ENCODE data around the gene UNC45A. TPM values are rescaled to one million over a fixed set of nuclear protein-coding genes. Genes with fewer than 3 reads are reported as not detected.
A peak's percentile ranks its signal among the peaks of the same experiment; 100 is the strongest.

Gene UNC45A
- total RNA-seq, 1 donor from 2014 or later: 56.2 TPM

DNA sequence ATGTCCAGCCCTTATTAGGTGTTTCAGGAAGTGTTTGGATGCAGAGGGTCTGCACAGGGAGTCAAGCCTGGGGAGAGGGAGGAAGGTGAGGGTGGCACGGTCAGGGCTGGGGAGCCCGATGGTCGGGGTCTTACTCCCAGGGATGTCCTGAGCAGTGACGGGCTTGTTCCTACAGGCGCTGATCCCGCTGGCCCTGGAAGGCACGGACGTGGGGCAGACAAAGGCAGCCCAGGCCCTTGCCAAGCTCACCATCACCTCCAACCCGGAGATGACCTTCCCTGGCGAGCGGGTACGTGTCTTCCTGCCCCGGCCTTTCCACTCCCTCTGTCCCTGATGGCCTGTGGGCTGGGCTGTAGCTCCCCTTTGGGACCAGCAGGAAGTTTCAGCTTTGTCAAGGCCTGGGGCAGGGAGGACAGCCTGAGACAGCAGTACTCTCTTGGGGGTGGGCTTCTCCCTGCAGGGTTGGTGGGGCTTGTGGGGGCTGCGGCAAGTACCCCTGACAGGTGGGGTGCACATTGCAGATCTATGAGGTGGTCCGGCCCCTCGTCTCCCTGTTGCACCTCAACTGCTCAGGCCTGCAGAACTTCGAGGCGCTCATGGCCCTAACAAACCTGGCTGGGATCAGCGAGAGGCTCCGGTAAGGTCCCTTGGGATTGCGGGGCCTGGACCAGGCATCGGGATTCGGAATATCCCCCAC is 15.0 kb downstream of the UNC45A start:
- Histone ChIP-seq H3K79me2 (ENCODE audit: insufficient read depth, low read length) (no peaks in the 10 kb centered on the region), H3K4me3 (ENCODE audit: insufficient read depth, low read depth, low read length) (no peak overlapping the region), H3K4me1 (ENCODE audit: insufficient read depth, low read length) (peaks cover 4% of the 10 kb centered on the region), H3K27me3 (ENCODE audit: insufficient read depth, low read length) (no peaks in the 10 kb centered on the region), H3K4me2 (ENCODE audit: low read length) (peak overlapping the region; percentile 5), H4K20me1 (ENCODE audit: insufficient read depth, low read length) (no peaks in the 10 kb centered on the region), H3K9me3 (ENCODE audit: insufficient read depth, low read depth, low read length) (no peaks in the 10 kb centered on the region), H3K9ac (ENCODE audit: low read length) (no peak overlapping the region), H3K36me3 (ENCODE audit: insufficient read depth, low read length) (peaks cover 31% of the 10 kb centered on the region), H3K27ac (ENCODE audit: low read depth, low read length) (peak overlapping the region; percentile 33), H2AFZ (ENCODE audit: low read depth, low read length) (no peak overlapping the region)
- no peak for FAIRE-seq
- Mint-ChIP-seq H3K4me3 (ENCODE audit: unreplicated experiment) (no peak overlapping the region), H3K4me1 (ENCODE audit: low read depth, unreplicated experiment) (no peaks in the 10 kb centered on the region), H3K9me3 (ENCODE audit: unreplicated experiment) (no peaks in the 10 kb centered on the region), H3K27me3 (ENCODE audit: low read depth, unreplicated experiment) (no peaks in the 10 kb centered on the region), H3K36me3 (ENCODE audit: low read depth, unreplicated experiment) (peaks cover 32% of the 10 kb centered on the region), H3K27ac (ENCODE audit: unreplicated experiment) (no peak overlapping the region)
- TF ChIP-seq, protein P1, sequence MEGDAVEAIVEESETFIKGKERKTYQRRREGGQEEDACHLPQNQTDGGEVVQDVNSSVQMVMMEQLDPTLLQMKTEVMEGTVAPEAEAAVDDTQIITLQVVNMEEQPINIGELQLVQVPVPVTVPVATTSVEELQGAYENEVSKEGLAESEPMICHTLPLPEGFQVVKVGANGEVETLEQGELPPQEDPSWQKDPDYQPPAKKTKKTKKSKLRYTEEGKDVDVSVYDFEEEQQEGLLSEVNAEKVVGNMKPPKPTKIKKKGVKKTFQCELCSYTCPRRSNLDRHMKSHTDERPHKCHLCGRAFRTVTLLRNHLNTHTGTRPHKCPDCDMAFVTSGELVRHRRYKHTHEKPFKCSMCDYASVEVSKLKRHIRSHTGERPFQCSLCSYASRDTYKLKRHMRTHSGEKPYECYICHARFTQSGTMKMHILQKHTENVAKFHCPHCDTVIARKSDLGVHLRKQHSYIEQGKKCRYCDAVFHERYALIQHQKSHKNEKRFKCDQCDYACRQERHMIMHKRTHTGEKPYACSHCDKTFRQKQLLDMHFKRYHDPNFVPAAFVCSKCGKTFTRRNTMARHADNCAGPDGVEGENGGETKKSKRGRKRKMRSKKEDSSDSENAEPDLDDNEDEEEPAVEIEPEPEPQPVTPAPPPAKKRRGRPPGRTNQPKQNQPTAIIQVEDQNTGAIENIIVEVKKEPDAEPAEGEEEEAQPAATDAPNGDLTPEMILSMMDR (IDR thresholded peaks at IDR 0.05; ENCODE audit: insufficient read depth, low read depth, low read length): no peak
- TF ChIP-seq EZH2 (IDR thresholded peaks at IDR 0.05; ENCODE audit: insufficient read depth, low read length): no peak
- DNase-seq (ENCODE audit: low read depth): no peak

DNA sequence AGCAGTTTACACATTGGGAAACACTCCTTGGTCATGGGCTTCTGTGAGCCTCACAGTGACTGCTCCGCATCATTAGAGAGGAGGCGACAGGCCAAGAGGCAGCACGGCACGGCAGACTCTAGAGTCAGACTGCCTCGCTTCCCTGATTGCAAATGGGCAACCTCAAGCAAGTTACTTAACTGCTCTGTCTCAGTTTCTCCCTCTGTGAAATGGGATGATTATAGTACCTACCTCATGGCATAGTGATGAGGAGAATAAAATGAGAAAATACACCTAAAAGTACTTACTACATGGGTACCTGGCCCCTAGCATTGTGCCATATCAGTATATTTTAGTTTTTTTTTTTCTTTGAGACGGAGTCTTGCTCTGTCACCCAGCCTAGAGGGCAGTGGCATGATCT is 15.6 kb downstream of the UNC45A start:
- Mint-ChIP-seq H3K27me3 (ENCODE audit: low read depth, unreplicated experiment) (no peaks in the 10 kb centered on the region), H3K27ac (ENCODE audit: unreplicated experiment) (no peak overlapping the region), H3K36me3 (ENCODE audit: low read depth, unreplicated experiment) (peaks cover 32% of the 10 kb centered on the region), H3K9me3 (ENCODE audit: unreplicated experiment) (no peaks in the 10 kb centered on the region), H3K4me3 (ENCODE audit: unreplicated experiment) (no peak overlapping the region), H3K4me1 (ENCODE audit: low read depth, unreplicated experiment) (no peaks in the 10 kb centered on the region)
- Histone ChIP-seq H3K79me2 (ENCODE audit: insufficient read depth, low read length) (no peaks in the 10 kb centered on the region), H3K27me3 (ENCODE audit: insufficient read depth, low read length) (no peaks in the 10 kb centered on the region), H3K9me3 (ENCODE audit: insufficient read depth, low read depth, low read length) (no peaks in the 10 kb centered on the region), H3K9ac (ENCODE audit: low read length) (no peak overlapping the region), H3K27ac (ENCODE audit: low read depth, low read length) (no peak overlapping the region), H3K36me3 (ENCODE audit: insufficient read depth, low read length) (peaks cover 30% of the 10 kb centered on the region), H4K20me1 (ENCODE audit: insufficient read depth, low read length) (no peaks in the 10 kb centered on the region), H3K4me2 (ENCODE audit: low read length) (no peak overlapping the region), H3K4me3 (ENCODE audit: insufficient read depth, low read depth, low read length) (no peak overlapping the region), H2AFZ (ENCODE audit: low read depth, low read length) (no peak overlapping the region), H3K4me1 (ENCODE audit: insufficient read depth, low read length) (peaks cover 9% of the 10 kb centered on the region)
- DNase-seq (ENCODE audit: low read depth): no peak
- no peak for TF ChIP-seq EZH2 (IDR thresholded peaks at IDR 0.05; ENCODE audit: insufficient read depth, low read length)
- TF ChIP-seq, protein P1 (IDR thresholded peaks at IDR 0.05; ENCODE audit: insufficient read depth, low read depth, low read length): no peak
- FAIRE-seq: no peak

All from astrocyte (in vitro differentiated cells and primary cell).